OCI-LY7 (cell line): ENCODE results near the gene SPATA21. TPM values are rescaled to one million over a fixed set of nuclear protein-coding genes. Genes with fewer than 3 reads are reported as not detected.
"Not testable (repeated sequence)": the region's sequence is repeated elsewhere in the genome, so short reads cannot be mapped to it uniquely, and the experiment has no call there.

Experiments
- Bru-seq: library from RNA; stranded (reverse); fragments of 400-500 nt; gene quantifications from one replicate; lab custom pipeline; 2021; lab: Mats Ljungman, UMichigan
- BruChase-seq, 2 experiments: library from RNA; stranded (reverse); fragments of 400-500 nt; gene quantifications; one replicate each; lab custom pipeline; 2021; lab: Mats Ljungman, UMichigan
- BruUV-seq: library from RNA; stranded (reverse); fragments of 400-500 nt; replicated peaks from 2 replicates; lab custom pipeline; 2021; lab: Mats Ljungman, UMichigan
- CTCF ChIA-PET: fragments of 300-600 bp; sonication (Branson Sonifier 250); formaldehyde crosslinking; loops from one replicate; lab custom pipeline; 2022; ENCODE audit warnings: antibody characterized with exemption; ENCODE audit not compliant: unreplicated experiment; lab: Charles Lee
- POLR2A ChIA-PET: fragments of 300-600 bp; sonication (Branson Sonifier 250); formaldehyde crosslinking; loops from one replicate; lab custom pipeline; 2022; ENCODE audit warnings: antibody characterized with exemption; lab: Charles Lee
- DNase-seq: peaks from one replicate; pipeline ENCODE4 v3.0.0-alpha.2; 2015; ENCODE audit warnings: low spot score
- H2AFZ ChIP-seq: fragments of 200-600 bp; sonication (generic), shearing (Covaris generic); 2 replicates; pipeline ENCODE4 v1.6.1; 2014; ENCODE audit warnings: mild to moderate bottlenecking, antibody characterized with exemption, low read length, moderate library complexity
- H3K27ac ChIP-seq: fragments of 200-600 bp; sonication (generic); 2 replicates; pipeline ENCODE4 v1.5.1; 2014; ENCODE audit warnings: mixed run types, low read depth, mild to moderate bottlenecking, moderate library complexity, low read length, inconsistent platforms; ENCODE audit not compliant: poor library complexity, severe bottlenecking
- H3K36me3 ChIP-seq: fragments of 200-600 bp; sonication (generic); 2 replicates; pipeline ENCODE4 v1.6.1; 2014; ENCODE audit warnings: mild to moderate bottlenecking, antibody characterized with exemption, low read length, moderate library complexity, mixed read lengths; ENCODE audit not compliant: insufficient read depth
- H3K4me1 ChIP-seq: fragments of 200-600 bp; sonication (generic); 2 replicates; pipeline ENCODE4 v1.5.1; 2014; ENCODE audit warnings: mild to moderate bottlenecking, low read length; ENCODE audit not compliant: insufficient read depth, poor library complexity, severe bottlenecking
- H3K4me2 ChIP-seq: fragments of 200-600 bp; sonication (generic); 2 replicates; pipeline ENCODE4 v1.6.1; 2014; ENCODE audit warnings: mild to moderate bottlenecking, low read length
- H3K4me3 ChIP-seq: fragments of 200-600 bp; sonication (generic); 2 replicates; pipeline ENCODE4 v1.5.1; 2014; ENCODE audit warnings: mild to moderate bottlenecking, low read depth, low read length; ENCODE audit not compliant: poor library complexity, severe bottlenecking
- H3K79me2 ChIP-seq: fragments of 200-600 bp; sonication (generic); 2 replicates; pipeline ENCODE4 v1.6.1; 2016; ENCODE audit warnings: low read depth, mild to moderate bottlenecking, low read length, moderate library complexity, mixed read lengths; ENCODE audit not compliant: insufficient read depth
- H3K9me2 ChIP-seq: fragments of 200-600 bp; sonication (generic); 2 replicates; pipeline ENCODE4 v1.6.1; 2016; ENCODE audit warnings: mild to moderate bottlenecking, low read length, mixed read lengths; ENCODE audit not compliant: insufficient read depth
- H3K9me3 ChIP-seq: fragments of 200-600 bp; sonication (generic); 2 replicates; pipeline ENCODE4 v1.6.1; 2014; ENCODE audit warnings: mild to moderate bottlenecking, mixed run types, low read length, mixed read lengths
- H4K20me1 ChIP-seq: fragments of 200-600 bp; sonication (generic); 2 replicates; pipeline ENCODE4 v1.6.1; 2014; ENCODE audit warnings: mild to moderate bottlenecking, antibody characterized with exemption, low read length, moderate library complexity, mixed read lengths; ENCODE audit not compliant: insufficient read depth
- CTCF ChIP-seq: fragments of 200-600 bp; sonication (generic); conservative IDR thresholded peaks from 2 replicates; pipeline ENCODE4 v1.5.1; 2014; ENCODE audit warnings: mild to moderate bottlenecking, antibody characterized with exemption, low read length, moderate library complexity, mixed read lengths
- EZH2phosphoT487 ChIP-seq: fragments of 200-600 bp; sonication (generic); IDR thresholded peaks from 2 replicates; pipeline ENCODE4 v1.6.1; 2018; ENCODE audit warnings: low read depth, borderline replicate concordance, mild to moderate bottlenecking, mixed run types, antibody characterized with exemption, low read length, moderate library complexity, mixed read lengths
- intact Hi-C: fragments of 100-400 bp; cut with micrococcal nuclease; formaldehyde crosslinking; loops from one replicate; pipeline ENCODE4 v1.10.0; 2022; ENCODE audit not compliant: unreplicated experiment
- long read RNA-seq: library from polyadenylated mRNA; stranded (forward); transcript quantifications from one replicate; pipeline ENCODE4 v2.0.0, GENCODE V29; 2022
- total RNA-seq, 2 experiments: library from RNA; depleted of rRNA in 1 of 2; stranded (reverse); fragments of >200 nt in 1 of 2; shearing (Covaris generic) in 1 of 2; gene quantifications; 2 replicates each; pipeline ENCODE4 v1.2.3, GENCODE V29; 2014 to 2022

SPATA21 gene
- total RNA-seq (2014; rRNA removed; shearing (Covaris generic)) (not detected in 2 replicates), total RNA-seq (2022) (0.33 and 0.40 TPM in 2 replicates), Bru-seq, nascent RNA (percentile 9 among the genes with signal in this experiment), BruChase-seq, experiment 1, labeled RNA remaining after a 6-hour chase (percentile 7 among the genes with signal in this experiment), BruChase-seq, experiment 2, labeled RNA remaining after a 2-hour chase (not detected)
- long read RNA-seq, partial matches to known transcripts = 0 of 8 reads
- long read RNA-seq, other reads (novel, unspliced or antisense) = 8 of 8 reads

GRCh38 chr1:16436946-16437474 is at the start of gene SPATA21:
TSS of gene SPATA21 (minus strand) at chr1:16437424. CDS start at chr1:16431371, 6,053 bp downstream.
- intact Hi-C loops = no loop called here
- Histone ChIP-seq H3K4me1 (peaks cover 33% of the 10 kb centered on the region), H3K36me3 (no peaks in the 10 kb centered on the region), H3K4me2 (no peak within 1 kb of the TSS), H3K9me3 (no peaks in the 10 kb centered on the region), H2AFZ (no peak within 1 kb of the TSS), H3K4me3 (no peak within 1 kb of the TSS), H3K79me2 (peaks cover 13% of the 10 kb centered on the region), H3K9me2 (no peaks in the 10 kb centered on the region), H4K20me1 (no peaks in the 10 kb centered on the region), H3K27ac (no peak within 1 kb of the TSS)
- BruUV-seq = no TSS peak
- TF ChIP-seq EZH2phosphoT487 (no peak), CTCF (no peak)
- POLR2A ChIA-PET = no interaction called here
- DNase-seq = no peak
- CTCF ChIA-PET = no interaction called here

GRCh38 chr1:16487011-16487410 is 49.8 kb upstream of the SPATA21 start:
- H3K27ac ChIP-seq, H3K36me3 ChIP-seq, H3K9me2 ChIP-seq, H3K4me1 ChIP-seq, H2AFZ ChIP-seq, DNase-seq, H3K79me2 ChIP-seq, BruUV-seq, H4K20me1 ChIP-seq, CTCF ChIA-PET, intact Hi-C loops, H3K4me2 ChIP-seq, H3K9me3 ChIP-seq, H3K4me3 ChIP-seq: not testable (repeated sequence)
- POLR2A ChIA-PET = interaction anchor here (1.2 kb wide), 1 partner anchor 269 kb away, joined by 7 read pairs; no protein-coding TSS in a partner anchor

GRCh38 chr1:16486316-16486715 is 49.1 kb upstream of the SPATA21 start:
- H3K9me2 ChIP-seq, H3K4me2 ChIP-seq, H3K4me3 ChIP-seq, H3K36me3 ChIP-seq, intact Hi-C loops, CTCF ChIA-PET, H3K4me1 ChIP-seq, H3K9me3 ChIP-seq, H2AFZ ChIP-seq, H3K27ac ChIP-seq, H4K20me1 ChIP-seq, BruUV-seq, DNase-seq, H3K79me2 ChIP-seq: not testable (repeated sequence)
- POLR2A ChIA-PET = interaction anchor here (0.6 kb wide), 1 partner anchor 25 kb away, joined by 3 read pairs; no protein-coding TSS in a partner anchor
